GM23338 (cell line): ENCODE results near the gene FAM13A. TPM values are rescaled to one million over a fixed set of nuclear protein-coding genes. Genes with fewer than 3 reads are reported as not detected.

Experiments used
- ATAC-seq: fragments of 200-7000 bp; cut with Tn5 transposase; 3 replicates; pipeline ENCODE4 v1.9.1; 2020
- DNase-seq: peaks from one replicate; pipeline ENCODE4 v3.0.0-alpha.2; 2015; ENCODE audit warnings: low spot score
- H2AFZ ChIP-seq: fragments of 200-600 bp; sonication (generic); 2 replicates; pipeline ENCODE4 v1.8.0; 2016; ENCODE audit warnings: antibody characterized with exemption, mild to moderate bottlenecking, moderate library complexity
- H3F3A ChIP-seq: fragments of 200-600 bp; sonication (generic); replicated peaks from 2 replicates; pipeline ENCODE4 v1.8.0; 2017; ENCODE audit warnings: antibody characterized with exemption, mixed run types, low read depth
- H3K27ac ChIP-seq: fragments of 200-600 bp; sonication (generic); 2 replicates; pipeline ENCODE4 v1.6.1; 2016; ENCODE audit warnings: low read depth
- H3K27me3 ChIP-seq: fragments of 200-600 bp; sonication (generic); 2 replicates; pipeline ENCODE4 v1.8.0; 2016; ENCODE audit warnings: mild to moderate bottlenecking, mixed run types, moderate library complexity; ENCODE audit not compliant: insufficient read depth
- H3K36me3 ChIP-seq: fragments of 200-600 bp; sonication (generic); 2 replicates; pipeline ENCODE4 v1.8.0; 2016; ENCODE audit warnings: mild to moderate bottlenecking; ENCODE audit not compliant: insufficient read depth
- H3K4me1 ChIP-seq: fragments of 200-600 bp; sonication (generic); 2 replicates; pipeline ENCODE4 v1.8.0; 2016; ENCODE audit warnings: mild to moderate bottlenecking, moderate library complexity; ENCODE audit not compliant: insufficient read depth
- H3K4me2 ChIP-seq: fragments of 200-600 bp; sonication (generic); 2 replicates; pipeline ENCODE4 v1.7.1; 2017; ENCODE audit warnings: mixed run types
- H3K4me3 ChIP-seq: fragments of 200-600 bp; sonication (generic); 2 replicates; pipeline ENCODE4 v1.6.1; 2016; ENCODE audit warnings: mixed run types
- H3K79me2 ChIP-seq: fragments of 200-600 bp; sonication (generic); replicated peaks from 2 replicates; pipeline ENCODE4 v1.8.0; 2017; ENCODE audit warnings: mild to moderate bottlenecking; ENCODE audit not compliant: insufficient read depth
- H3K9me2 ChIP-seq: fragments of 200-600 bp; sonication (generic); 2 replicates; pipeline ENCODE4 v1.8.0; 2017; ENCODE audit not compliant: insufficient read depth
- H4K20me1 ChIP-seq: fragments of 200-600 bp; sonication (generic); replicated peaks from 2 replicates; pipeline ENCODE4 v1.8.0; 2017; ENCODE audit warnings: mild to moderate bottlenecking; ENCODE audit not compliant: insufficient read depth
- H3K27ac Mint-ChIP-seq: 2 replicates; pipeline ENCODE4 v1.8.0; 2020; ENCODE audit warnings: inconsistent platforms, mild to moderate bottlenecking, moderate library complexity, mixed read lengths
- H3K27me3 Mint-ChIP-seq: 3 replicates; pipeline ENCODE4 v1.8.0; 2022; ENCODE audit warnings: low read depth, mild to moderate bottlenecking, moderate library complexity, mixed read lengths, inconsistent platforms; ENCODE audit not compliant: insufficient read depth, poor library complexity
- H3K36me3 Mint-ChIP-seq: 3 replicates; pipeline ENCODE4 v1.8.0; 2021; ENCODE audit warnings: low read depth, mild to moderate bottlenecking, inconsistent platforms, moderate library complexity, mixed read lengths
- H3K4me1 Mint-ChIP-seq: 3 replicates; pipeline ENCODE4 v1.8.0; 2020; ENCODE audit warnings: mild to moderate bottlenecking, inconsistent platforms, mixed read lengths
- H3K4me3 Mint-ChIP-seq: 3 replicates; pipeline ENCODE4 v1.8.0; 2021; ENCODE audit warnings: moderate library complexity, mild to moderate bottlenecking, inconsistent platforms, mixed read lengths
- H3K9me3 Mint-ChIP-seq: 3 replicates; pipeline ENCODE4 v1.8.0; 2020; ENCODE audit warnings: moderate library complexity, mild to moderate bottlenecking, inconsistent platforms, mixed read lengths
- CREB1 ChIP-seq: fragments of 250-450 bp; sonication (Bioruptor Pico); IDR thresholded peaks from 2 replicates; pipeline ENCODE4 v1.5.0; 2020; ENCODE audit warnings: low read depth, mild to moderate bottlenecking, moderate library complexity
- CTCF ChIP-seq, 2 experiments: fragments of 200-600 bp in 1 of 2; sonication (generic) in 1 of 2; conservative IDR thresholded peaks; 2 replicates each; pipeline versions ENCODE4 v1.5.1 to v1.6.1; 2016 to 2017; ENCODE audit warnings: antibody characterized with exemption in 2 of 2, low read depth in 2 of 2, mild to moderate bottlenecking in 2 of 2, moderate library complexity in 1 of 2
- ETS1 ChIP-seq: IDR thresholded peaks from 2 replicates; pipeline ENCODE4 v1.6.1; 2016; ENCODE audit warnings: antibody characterized with exemption
- EZH2 ChIP-seq: fragments of 200-600 bp; sonication (generic); IDR thresholded peaks from one replicate; pipeline ENCODE4 v1.8.0; 2017; ENCODE audit warnings: antibody characterized with exemption, mild to moderate bottlenecking, low read depth; ENCODE audit not compliant: unreplicated experiment
- EZH2phosphoT487 ChIP-seq: fragments of 200-600 bp; sonication (generic); IDR thresholded peaks from one replicate; pipeline ENCODE4 v1.8.1; 2018; ENCODE audit warnings: antibody characterized with exemption; ENCODE audit not compliant: unreplicated experiment
- JUNB ChIP-seq: IDR thresholded peaks from one replicate; pipeline ENCODE4 v1.6.1; 2016; ENCODE audit warnings: antibody characterized with exemption; ENCODE audit not compliant: unreplicated experiment
- NANOG ChIP-seq: IDR thresholded peaks from 2 replicates; pipeline ENCODE4 v1.6.1; 2016; ENCODE audit warnings: antibody characterized with exemption, borderline replicate concordance
- POLR2AphosphoS5 ChIP-seq: IDR thresholded peaks from 2 replicates; pipeline ENCODE4 v1.6.1; 2016; ENCODE audit warnings: antibody characterized with exemption, low read depth
- REST ChIP-seq: IDR thresholded peaks from one replicate; pipeline ENCODE4 v1.6.1; 2018; ENCODE audit warnings: antibody characterized with exemption; ENCODE audit not compliant: unreplicated experiment
- STAT1 ChIP-seq: IDR thresholded peaks from one replicate; pipeline ENCODE4 v1.6.1; 2016; ENCODE audit warnings: antibody characterized with exemption; ENCODE audit not compliant: unreplicated experiment
- ZNF114 ChIP-seq: fragments of 250-450 bp; sonication (Bioruptor Pico); IDR thresholded peaks from 2 replicates; pipeline ENCODE4 v1.5.0; 2020; ENCODE audit warnings: mild to moderate bottlenecking, moderate library complexity
- ZNF331 ChIP-seq: fragments of 250-450 bp; sonication (Bioruptor Pico); IDR thresholded peaks from 2 replicates; pipeline ENCODE4 v1.5.0; 2020; ENCODE audit warnings: low read depth, mild to moderate bottlenecking, moderate library complexity
- ZNF462 ChIP-seq: fragments of 250-450 bp; sonication (Bioruptor Pico); IDR thresholded peaks from 2 replicates; pipeline ENCODE4 v1.5.0; 2020; ENCODE audit warnings: mild to moderate bottlenecking, moderate library complexity
- polyA plus RNA-seq: library from polyadenylated mRNA; unstranded; fragments of >200 nt; fragmentation: Nextera tagmentation; extraction: Ambion mirVana; gene quantifications from 2 replicates; pipeline ENCODE4 v1.2.1, GENCODE V29; 2016
- total RNA-seq: library from RNA; depleted of rRNA; stranded (reverse); fragments of >200 nt; shearing (Covaris generic); gene quantifications from 2 replicates; pipeline ENCODE4 v1.2.3, GENCODE V29; 2014

Gene FAM13A
- total and polyA plus RNA-seq, 2 experiments from 2014 or later = 13.9 to 28.4 TPM

GRCh38 chr4:89067417-89067816 lies 10.4 kb upstream of the FAM13A start:
- Histone ChIP-seq H4K20me1 (no peaks in the 10 kb centered on the region), H3K4me1 (no peaks in the 10 kb centered on the region), H3K36me3 (no peaks in the 10 kb centered on the region), H3K27me3 (no peaks in the 10 kb centered on the region), H3K27ac (no peak overlapping the region), H3K4me3 (no peak overlapping the region), H2AFZ (no peak overlapping the region), H3F3A (no peaks in the 10 kb centered on the region), H3K4me2 (no peak overlapping the region), H3K9me2 (0 out of 2 replicates have a peak, but pooled peaks cover 3% of the 10 kb centered on the region), H3K79me2 (no peaks in the 10 kb centered on the region)
- Mint-ChIP-seq H3K27ac (no peak overlapping the region), H3K27me3 (no peaks in the 10 kb centered on the region), H3K4me1 (no peaks in the 10 kb centered on the region), H3K4me3 (no peak overlapping the region), H3K36me3 (peaks cover 13% of the 10 kb centered on the region), H3K9me3 (peaks cover 14% of the 10 kb centered on the region; the same call in 2 of the 3 replicates)
- TF ChIP-seq ZNF331 = no peak
- no peak for TF ChIP-seq CTCF (conservative IDR thresholded peaks at IDR 0.05; ENCODE audit: low read depth in 2 of 2)
- no peak for TF ChIP-seq ZNF462 (CRISPR knock-in tag)
- no peak for TF ChIP-seq EZH2
- TF ChIP-seq REST = no peak
- TF ChIP-seq NANOG = no peak
- TF ChIP-seq STAT1 = no peak
- TF ChIP-seq POLR2AphosphoS5 = no peak
- TF ChIP-seq EZH2phosphoT487 = no peak
- TF ChIP-seq CREB1 (CRISPR knock-in tag) = no peak
- no peak for TF ChIP-seq ETS1
- no peak for TF ChIP-seq ZNF114
- no peak for TF ChIP-seq JUNB
- ATAC-seq (no peak), DNase-seq (no peak)
